ENCODE results near the gene PHACTR2. TPM values are rescaled to one million over a fixed set of nuclear protein-coding genes. Genes with fewer than 3 reads are reported as not detected.

Gene PHACTR2
- total and polyA plus RNA-seq, 5 experiments from 2014 or later: 7.1 to 16.0 (median 9.0) TPM

GRCh38 chr6:143877584-143878271 lies 200.0 kb downstream of the PHACTR2 start:
- H3K36me3 Mint-ChIP-seq: peaks cover 0 to 12% (median 11%) of the 10 kb centered on the region in 3 donors
- ATAC-seq (no peak), DNase-seq (no peak)
- H3K9me3 Mint-ChIP-seq: peaks cover 0 to 50% (median 21%) of the 10 kb centered on the region in 9 donors
- H3K27me3 Mint-ChIP-seq: peaks cover 0 to 1% (median 0%) of the 10 kb centered on the region in 5 donors
- no peak overlapping the region for H3K27ac Mint-ChIP-seq
- POLR2A ChIA-PET: no interaction called here
- no peak overlapping the region for H3K4me3 Mint-ChIP-seq
- H3K4me1 Mint-ChIP-seq: no peaks in the 10 kb centered on the region

- Mint-ChIP-seq H3K27me3 (peaks cover 0 to 1% (median 0%) of the 10 kb centered on the region in 5 donors), H3K27ac (no peak overlapping the region), H3K4me1 (no peaks in the 10 kb centered on the region), H3K9me3 (peaks cover 0 to 47% (median 21%) of the 10 kb centered on the region in 9 donors), H3K4me3 (no peak overlapping the region), H3K36me3 (peaks cover 0 to 12% (median 11%) of the 10 kb centered on the region in 3 donors)
- DNase-seq (no peak), ATAC-seq (no peak)
- POLR2A ChIA-PET: no interaction called here
Measured at GRCh38 chr6:143878272-143878760, 200.6 kb downstream of the PHACTR2 start.

- Mint-ChIP-seq H3K36me3 (peaks cover 0 to 11% (median 11%) of the 10 kb centered on the region in 3 donors), H3K4me1 (no peaks in the 10 kb centered on the region), H3K9me3 (peaks cover 0 to 28% (median 8%) of the 10 kb centered on the region in 9 donors), H3K4me3 (no peak overlapping the region), H3K27me3 (peaks cover 0 to 1% (median 0%) of the 10 kb centered on the region in 5 donors), H3K27ac (no peak overlapping the region)
- DNase-seq: no peak
- ATAC-seq: no peak
- POLR2A ChIA-PET: no interaction called here
Measured at GRCh38 chr6:143880412-143880811, 202.6 kb downstream of the PHACTR2 start.

Other genes with a start within 250 kb of the PHACTR2 start
- gene ADAT2, start 227.3 kb upstream of the PHACTR2 start, total RNA-seq: 10 to 100 TPM; 23.8 to 28.5 TPM
- gene ADAT2, start 227.3 kb upstream of the PHACTR2 start, polyA plus RNA-seq: 1 to 10 TPM; 1.5 to 1.7 (median 1.6) TPM
- gene PEX3, start 227.2 kb upstream of the PHACTR2 start, total RNA-seq: 10 to 100 TPM; 21.1 to 25.8 TPM
- 10 to 100 TPM; 19.2 to 22.2 (median 20.0) TPM for gene PEX3, start 227.2 kb upstream of the PHACTR2 start, polyA plus RNA-seq
- gene FUCA2, start 166.2 kb upstream of the PHACTR2 start, total RNA-seq: 1 to 10 TPM; 3.1 to 4.7 TPM
- 10 to 100 TPM in 1 of 3 donors, 1 to 10 TPM in 2; 4.3 to 13.1 (median 6.4) TPM for gene FUCA2, start 166.2 kb upstream of the PHACTR2 start, polyA plus RNA-seq
- gene LTV1, start 165.4 kb downstream of the PHACTR2 start, total RNA-seq: 10 to 100 TPM; 28.7 to 28.8 TPM
- 10 to 100 TPM; 20.2 to 27.1 (median 20.2) TPM for gene LTV1, start 165.4 kb downstream of the PHACTR2 start, polyA plus RNA-seq
- gene ZC2HC1B, start 186.5 kb downstream of the PHACTR2 start, total RNA-seq: not detected
- not detected for gene ZC2HC1B, start 186.5 kb downstream of the PHACTR2 start, polyA plus RNA-seq